HS-5 (cell line): ENCODE data around the gene PTPRF.

Source experiments
- DNase-seq: peaks from one replicate; pipeline ENCODE4 v3.0.0-alpha.2; 2012; ENCODE audit warnings: low read depth

The PTPRF gene

DNA sequence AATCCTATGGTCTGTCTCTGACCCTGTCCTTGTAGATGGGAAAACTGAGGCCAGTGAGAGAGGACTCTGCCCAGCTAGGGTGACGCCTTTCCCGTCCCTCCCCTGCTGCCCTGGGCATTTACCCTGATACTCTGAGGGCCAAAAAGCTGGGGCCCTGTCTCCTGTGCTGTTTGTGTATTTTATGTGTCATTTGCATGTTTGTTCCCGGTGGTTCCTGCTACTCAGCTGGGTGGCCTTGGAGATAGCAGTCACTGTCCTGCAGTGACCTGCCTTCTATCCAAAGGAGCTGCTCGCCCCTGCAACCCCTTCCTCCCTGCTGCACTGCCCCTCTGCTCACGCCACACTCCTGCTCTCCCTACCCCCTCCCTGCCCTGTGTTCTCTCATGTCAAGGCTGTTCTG lies 78.1 kb downstream of the PTPRF start:
- no peak for DNase-seq

DNA sequence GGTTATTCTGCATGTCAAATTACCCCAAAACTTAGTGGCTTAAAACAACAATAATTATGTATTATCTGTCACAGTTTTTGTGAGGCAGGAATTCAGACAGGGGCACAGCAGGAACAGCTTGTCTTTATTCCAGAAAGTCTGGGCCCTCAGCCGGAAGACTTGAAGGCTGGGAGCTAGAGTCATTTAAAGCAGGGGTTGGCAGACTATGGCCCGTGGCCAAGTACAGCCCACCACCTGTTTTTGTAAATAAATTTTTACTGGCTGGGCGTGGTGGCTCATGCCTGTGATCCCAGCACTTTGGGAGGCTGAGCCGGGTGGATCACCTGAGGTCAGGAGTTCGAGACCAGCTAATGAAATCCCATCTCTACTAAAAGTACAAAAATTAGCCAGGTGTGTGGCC lies 79.7 kb downstream of the PTPRF start:
- DNase-seq = no peak

DNA sequence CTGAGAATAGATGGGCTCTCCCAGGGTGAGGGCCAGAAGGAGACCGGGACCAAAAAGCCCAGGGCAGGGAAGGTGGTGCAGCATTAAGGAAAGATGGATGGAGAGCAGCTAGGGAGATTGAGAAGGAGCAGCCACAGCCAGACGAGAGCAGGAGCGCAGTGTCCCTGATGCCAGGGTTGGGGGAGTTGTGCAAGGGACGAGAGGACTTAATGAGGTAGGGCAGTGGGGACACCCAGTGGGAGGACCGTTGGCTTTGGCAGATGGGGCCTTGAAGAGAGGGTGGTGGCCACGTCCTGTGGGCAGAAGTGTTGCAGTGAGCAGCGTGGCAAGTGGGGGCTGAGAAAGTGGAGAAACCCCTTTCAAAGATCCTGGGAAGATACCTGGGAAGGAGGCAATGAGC lies 81.3 kb downstream of the PTPRF start:
- no peak for DNase-seq

DNA sequence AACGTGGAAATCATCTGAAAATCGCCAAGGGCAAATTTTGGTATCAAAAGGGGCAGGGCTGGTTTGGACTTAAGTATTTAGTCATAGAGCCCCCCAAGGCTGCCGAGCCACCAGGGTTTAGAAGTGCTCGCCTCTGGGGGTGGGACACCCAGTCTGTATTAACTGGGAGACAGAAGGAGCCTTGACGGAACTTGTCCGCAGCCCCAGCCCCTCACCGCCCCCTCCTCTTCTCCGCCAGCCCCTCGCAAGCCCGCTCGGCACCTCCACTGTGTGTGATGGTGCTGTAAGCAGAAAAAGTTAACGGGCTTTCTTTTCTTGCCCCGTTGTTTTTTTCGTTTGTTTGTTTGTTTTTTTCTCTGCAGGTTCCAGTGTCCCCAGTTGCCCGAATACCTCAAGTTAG lies 81.7 kb downstream of the PTPRF start:
- DNase-seq = no peak

DNA sequence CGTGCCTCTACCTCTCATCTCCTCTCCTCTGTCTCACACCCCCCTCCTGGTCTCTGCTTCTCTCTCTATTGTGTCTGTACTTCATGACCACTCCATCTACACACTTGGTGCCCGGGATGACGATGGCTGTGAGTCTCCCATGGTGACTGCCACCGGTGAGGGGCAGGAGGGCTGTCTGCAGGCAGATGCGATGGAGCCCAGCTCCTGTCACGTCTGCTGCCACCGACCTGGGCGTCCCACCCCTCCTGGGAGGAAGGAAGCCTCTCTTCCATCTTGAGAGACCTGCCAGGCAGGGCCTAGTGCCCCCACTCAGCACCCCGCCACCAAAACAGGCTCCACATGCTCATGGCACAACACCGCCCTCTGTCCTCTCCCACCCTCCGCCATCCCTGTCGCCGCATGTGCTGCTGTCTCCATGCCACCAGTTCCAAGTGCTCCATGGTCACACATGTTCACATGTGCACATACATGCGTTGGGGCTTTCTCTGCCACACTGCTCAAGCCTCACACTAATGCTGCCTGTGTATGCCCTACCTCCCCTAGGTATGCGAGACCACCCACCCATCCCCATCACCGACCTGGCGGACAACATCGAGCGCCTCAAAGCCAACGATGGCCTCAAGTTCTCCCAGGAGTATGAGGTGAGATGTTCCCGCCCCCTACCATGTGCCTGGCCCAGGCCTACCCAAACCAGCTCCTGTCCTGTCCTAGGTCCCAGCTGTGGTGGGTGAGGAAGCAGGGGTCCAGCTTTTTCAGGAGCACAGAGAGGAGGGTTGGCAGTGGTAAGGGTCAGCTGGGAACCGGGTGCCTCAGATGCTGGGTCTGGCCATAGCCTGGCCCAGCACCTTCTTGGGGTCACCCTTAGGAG lies 82.6 kb downstream of the PTPRF start:
- DNase-seq = no peak

DNA sequence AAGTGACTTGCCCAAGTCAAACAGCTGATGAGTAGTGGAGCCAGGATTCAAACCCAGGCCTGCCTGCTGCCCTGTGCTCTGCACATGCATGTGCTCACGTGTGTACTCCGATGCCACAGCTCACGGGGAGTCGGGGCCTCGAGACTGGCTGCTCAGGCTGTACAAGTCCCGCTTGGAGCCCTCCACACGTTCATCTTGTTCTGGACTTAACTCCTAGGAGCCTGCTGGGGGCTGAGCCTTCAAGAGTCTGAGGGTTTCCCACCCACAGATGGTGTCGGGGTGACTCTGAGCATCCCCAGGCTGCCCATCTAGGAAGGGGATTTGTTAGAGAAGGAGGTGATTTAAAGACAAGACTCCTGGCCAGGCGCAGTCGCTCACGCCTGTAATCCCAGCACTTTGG lies 83.5 kb downstream of the PTPRF start:
- DNase-seq = no peak

DNA sequence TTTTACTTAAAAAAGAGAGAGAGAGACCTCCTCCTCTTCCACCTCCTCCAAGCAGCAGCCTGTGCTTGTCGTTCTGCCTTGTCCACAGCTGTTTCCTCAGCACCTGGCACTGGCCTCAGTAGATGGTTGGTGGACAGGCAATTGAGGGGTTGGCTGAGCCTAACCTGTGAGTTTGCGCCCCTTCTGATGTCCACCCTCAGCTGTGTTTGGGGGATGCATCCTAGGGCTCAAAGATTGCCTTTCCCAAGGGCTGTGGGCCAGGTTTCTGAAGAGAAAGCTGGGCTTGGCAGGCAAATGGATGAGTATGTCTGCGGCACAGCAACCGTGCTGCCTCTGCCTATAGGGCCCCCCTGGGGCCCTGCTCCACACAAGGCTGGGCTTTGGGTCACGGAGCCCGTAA lies 84.2 kb downstream of the PTPRF start:
- no peak for DNase-seq

DNA sequence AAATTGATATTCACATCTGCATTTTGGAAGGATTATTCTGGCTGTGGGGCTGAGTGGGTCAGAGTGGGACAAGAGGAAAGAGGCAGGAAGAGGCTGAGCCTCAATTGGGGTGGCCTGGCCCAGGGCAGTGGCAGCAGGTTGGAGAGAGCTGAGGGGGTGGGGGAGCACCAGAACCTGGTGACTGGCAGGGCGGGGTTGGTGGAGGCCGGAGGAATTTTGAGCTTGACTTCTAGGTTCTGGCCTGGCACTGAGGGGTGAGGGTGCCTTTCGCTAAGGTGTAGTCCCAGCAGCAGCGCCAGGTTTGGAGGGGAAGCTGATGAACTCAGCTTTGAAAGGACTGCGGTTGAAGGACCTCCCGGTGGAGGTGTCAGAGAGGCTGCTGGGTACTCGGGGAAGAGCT lies 85.7 kb downstream of the PTPRF start:
- DNase-seq = no peak

DNA sequence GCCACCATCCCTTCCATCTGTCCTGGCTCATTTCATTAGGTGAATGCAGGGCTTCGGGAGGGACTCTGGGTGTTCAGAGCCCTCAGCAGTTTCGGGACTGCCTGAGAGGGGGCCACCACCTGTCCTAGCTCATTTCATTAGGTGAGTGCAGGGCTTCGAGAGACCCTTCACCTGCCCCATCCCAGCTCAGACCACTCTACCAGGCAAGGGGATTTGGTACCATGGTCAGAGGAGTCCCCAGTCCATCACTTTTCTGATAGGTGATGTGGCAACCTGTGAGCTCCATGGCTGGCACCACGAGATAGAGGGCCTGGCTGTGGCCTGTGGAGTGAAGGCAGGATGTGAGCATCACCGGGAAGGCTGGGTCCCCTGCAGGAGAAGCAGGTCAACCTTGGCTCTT lies 86.3 kb downstream of the PTPRF start:
- DNase-seq = no peak

DNA sequence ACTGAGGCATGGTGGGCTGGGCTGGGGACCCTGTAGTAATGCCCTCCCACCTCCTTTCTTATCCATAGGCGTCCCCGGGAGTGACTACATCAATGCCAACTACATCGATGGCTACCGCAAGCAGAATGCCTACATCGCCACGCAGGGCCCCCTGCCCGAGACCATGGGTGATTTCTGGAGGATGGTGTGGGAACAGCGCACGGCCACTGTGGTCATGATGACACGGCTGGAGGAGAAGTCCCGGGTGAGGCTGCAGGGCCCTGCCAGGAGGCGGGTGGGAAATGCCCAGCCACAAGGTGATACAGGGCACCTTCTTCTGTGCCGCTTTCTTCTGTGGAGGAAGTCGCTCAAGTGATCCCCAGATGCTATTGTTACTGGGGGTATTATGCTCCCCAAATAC lies 87.0 kb downstream of the PTPRF start:
- DNase-seq = no peak

DNA sequence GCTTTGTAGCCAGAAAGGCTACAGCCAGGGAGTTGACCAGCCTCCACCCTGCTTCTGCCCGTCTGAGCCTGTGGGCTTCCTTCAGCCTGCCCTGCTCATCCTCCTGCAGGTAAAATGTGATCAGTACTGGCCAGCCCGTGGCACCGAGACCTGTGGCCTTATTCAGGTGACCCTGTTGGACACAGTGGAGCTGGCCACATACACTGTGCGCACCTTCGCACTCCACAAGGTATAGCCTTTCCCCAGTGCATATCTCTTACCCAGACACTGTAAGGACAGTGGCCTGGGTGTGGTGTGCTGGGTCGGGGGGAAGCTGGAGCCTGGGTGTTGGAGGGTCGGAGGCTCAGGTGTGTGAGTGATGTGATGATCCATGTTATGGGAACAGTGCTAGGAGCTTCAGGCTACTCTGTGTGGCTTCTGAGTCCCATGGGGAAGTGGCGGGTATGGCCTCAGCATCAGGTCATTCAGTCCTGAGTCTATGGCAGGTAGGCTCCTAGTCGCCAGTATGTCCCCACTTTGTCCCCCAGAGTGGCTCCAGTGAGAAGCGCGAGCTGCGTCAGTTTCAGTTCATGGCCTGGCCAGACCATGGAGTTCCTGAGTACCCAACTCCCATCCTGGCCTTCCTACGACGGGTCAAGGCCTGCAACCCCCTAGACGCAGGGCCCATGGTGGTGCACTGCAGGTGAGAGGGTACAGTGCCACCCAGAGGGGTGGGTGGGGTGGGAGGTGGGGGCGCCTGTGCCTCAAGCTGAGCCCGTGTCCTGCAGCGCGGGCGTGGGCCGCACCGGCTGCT lies 88.0 kb downstream of the PTPRF start:
- DNase-seq = no peak

DNA sequence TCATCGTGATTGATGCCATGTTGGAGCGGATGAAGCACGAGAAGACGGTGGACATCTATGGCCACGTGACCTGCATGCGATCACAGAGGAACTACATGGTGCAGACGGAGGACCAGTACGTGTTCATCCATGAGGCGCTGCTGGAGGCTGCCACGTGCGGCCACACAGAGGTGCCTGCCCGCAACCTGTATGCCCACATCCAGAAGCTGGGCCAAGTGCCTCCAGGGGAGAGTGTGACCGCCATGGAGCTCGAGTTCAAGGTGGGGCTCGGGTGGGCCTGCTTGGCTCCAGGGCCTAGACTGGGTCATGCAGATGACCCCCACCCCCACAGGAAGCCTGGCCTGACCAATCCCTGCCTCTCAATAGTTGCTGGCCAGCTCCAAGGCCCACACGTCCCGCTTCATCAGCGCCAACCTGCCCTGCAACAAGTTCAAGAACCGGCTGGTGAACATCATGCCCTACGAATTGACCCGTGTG lies 88.7 kb downstream of the PTPRF start:
- DNase-seq = no peak

DNA sequence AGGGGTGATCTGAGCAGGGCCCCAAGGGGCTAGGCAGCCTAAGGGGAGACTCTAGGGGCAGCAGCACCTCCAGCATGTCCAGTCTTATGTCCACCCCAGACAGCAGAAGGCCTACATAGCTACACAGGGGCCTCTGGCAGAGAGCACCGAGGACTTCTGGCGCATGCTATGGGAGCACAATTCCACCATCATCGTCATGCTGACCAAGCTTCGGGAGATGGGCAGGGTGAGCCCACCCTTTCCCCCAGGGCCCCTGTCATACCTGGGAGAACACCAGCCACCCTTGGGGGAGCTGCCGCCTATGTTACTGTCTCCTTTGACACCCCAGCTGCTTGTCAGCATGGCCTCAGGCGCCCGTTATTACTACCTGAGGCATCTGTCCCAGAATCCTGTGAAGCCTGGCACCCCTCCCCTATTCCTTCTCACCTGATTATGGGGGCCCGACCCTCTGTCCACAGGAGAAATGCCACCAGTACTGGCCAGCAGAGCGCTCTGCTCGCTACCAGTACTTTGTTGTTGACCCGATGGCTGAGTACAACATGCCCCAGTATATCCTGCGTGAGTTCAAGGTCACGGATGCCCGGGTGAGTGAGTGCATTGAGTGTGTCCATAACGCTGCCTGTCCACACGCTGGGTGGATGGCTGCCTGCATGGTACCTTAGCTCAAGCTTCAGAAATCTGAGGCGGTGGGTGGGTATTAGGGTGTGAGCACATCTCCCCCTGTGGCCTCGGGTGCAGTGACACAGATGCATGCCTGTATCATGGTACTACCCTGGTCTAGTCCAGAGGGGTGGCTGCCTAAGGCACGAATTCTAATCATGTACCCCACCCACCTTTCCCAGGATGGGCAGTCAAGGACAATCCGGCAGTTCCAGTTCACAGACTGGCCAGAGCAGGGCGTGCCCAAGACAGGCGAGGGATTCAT lies 89.6 kb downstream of the PTPRF start:
- no peak for DNase-seq

DNA sequence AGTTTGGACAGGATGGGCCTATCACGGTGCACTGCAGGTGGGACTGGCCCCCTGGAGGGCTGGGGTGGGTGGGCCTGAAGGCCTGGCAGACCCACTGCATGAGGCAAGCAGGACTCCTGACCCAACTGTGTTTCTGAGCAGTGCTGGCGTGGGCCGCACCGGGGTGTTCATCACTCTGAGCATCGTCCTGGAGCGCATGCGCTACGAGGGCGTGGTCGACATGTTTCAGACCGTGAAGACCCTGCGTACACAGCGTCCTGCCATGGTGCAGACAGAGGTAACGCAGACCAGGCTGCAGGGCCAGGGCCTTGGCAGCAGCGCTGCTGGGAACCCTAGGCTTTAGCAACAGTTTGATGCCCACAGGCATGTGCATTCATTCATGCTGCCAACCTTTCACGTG lies 90.3 kb downstream of the PTPRF start:
- no peak for DNase-seq

DNA sequence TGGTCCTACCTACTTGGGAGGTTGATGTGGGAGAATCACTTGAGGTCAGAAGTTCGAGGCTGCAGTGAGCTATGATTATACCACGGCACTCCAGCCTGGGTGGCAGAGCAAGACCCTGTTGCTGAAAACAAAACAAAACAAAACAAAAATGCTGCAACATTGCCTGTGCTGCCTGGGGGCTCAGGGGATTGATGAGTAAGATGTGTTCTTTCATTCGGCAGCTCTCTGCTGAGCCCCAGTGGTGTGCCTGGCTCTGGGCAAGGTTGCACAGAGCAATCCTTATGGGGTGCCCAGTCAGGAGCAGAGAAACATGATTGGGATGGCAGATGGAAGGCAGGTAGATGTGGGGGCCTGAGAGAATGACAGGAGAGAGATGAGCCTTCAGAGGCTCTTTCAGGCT lies 90.7 kb downstream of the PTPRF start:
- no peak for DNase-seq

DNA sequence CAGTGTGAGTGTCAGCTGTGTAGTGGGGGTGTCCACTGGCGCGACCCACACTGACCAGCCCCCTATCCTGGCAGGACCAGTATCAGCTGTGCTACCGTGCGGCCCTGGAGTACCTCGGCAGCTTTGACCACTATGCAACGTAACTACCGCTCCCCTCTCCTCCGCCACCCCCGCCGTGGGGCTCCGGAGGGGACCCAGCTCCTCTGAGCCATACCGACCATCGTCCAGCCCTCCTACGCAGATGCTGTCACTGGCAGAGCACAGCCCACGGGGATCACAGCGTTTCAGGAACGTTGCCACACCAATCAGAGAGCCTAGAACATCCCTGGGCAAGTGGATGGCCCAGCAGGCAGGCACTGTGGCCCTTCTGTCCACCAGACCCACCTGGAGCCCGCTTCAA lies 91.2 kb downstream of the PTPRF start:
- no peak for DNase-seq

DNA sequence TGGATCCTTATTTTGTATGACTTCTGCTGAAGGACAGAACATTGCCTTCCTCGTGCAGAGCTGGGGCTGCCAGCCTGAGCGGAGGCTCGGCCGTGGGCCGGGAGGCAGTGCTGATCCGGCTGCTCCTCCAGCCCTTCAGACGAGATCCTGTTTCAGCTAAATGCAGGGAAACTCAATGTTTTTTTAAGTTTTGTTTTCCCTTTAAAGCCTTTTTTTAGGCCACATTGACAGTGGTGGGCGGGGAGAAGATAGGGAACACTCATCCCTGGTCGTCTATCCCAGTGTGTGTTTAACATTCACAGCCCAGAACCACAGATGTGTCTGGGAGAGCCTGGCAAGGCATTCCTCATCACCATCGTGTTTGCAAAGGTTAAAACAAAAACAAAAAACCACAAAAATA lies 91.8 kb downstream of the PTPRF start:
- DNase-seq = no peak

DNA sequence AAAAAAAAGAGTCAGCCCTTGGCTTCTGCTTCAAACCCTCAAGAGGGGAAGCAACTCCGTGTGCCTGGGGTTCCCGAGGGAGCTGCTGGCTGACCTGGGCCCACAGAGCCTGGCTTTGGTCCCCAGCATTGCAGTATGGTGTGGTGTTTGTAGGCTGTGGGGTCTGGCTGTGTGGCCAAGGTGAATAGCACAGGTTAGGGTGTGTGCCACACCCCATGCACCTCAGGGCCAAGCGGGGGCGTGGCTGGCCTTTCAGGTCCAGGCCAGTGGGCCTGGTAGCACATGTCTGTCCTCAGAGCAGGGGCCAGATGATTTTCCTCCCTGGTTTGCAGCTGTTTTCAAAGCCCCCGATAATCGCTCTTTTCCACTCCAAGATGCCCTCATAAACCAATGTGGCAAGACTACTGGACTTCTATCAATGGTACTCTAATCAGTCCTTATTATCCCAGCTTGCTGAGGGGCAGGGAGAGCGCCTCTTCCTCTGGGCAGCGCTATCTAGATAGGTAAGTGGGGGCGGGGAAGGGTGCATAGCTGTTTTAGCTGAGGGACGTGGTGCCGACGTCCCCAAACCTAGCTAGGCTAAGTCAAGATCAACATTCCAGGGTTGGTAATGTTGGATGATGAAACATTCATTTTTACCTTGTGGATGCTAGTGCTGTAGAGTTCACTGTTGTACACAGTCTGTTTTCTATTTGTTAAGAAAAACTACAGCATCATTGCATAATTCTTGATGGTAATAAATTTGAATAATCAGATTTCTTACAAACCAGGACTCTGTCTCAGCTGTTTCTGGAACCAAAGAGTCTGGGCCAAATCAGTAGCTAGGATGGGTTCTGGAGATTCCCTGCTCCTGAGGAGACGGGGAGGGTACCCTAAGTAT lies 92.5 kb downstream of the PTPRF start:
- no peak for DNase-seq

DNA sequence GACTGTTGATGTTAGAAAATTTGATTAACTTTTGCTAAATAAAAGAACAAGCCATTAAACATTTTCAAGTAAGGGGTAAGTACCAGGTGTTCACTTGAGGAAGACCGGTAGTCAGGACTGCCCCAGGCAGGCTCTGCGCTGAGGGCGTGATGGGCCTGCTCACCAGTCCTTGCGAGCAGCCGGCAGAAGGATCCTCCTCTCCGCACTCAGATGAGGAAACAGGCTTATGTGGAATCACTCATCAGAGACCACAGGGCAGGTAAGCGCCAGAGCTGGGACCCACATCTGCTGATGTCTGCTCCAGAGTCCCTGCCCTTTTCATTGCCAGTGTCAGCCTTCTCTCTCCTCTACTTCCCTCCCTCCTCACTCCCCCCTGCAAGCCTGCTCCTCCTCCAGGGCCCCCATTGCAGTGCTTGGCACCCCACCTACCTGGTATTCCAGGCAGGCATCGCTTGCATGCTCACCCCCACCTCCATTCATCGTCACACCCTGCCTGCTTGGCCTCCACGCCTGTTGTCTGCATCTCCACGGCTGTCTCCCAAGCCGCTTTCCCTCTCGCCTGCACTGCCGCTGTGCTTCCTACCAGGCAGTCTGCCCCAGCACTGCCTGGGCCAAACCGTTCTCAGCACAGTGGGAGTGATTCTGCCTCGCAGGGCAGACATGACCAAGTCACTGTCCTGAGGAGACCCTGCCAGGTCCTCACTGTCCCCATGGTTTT lies 94.5 kb downstream of the PTPRF start:
- no peak for DNase-seq

DNA sequence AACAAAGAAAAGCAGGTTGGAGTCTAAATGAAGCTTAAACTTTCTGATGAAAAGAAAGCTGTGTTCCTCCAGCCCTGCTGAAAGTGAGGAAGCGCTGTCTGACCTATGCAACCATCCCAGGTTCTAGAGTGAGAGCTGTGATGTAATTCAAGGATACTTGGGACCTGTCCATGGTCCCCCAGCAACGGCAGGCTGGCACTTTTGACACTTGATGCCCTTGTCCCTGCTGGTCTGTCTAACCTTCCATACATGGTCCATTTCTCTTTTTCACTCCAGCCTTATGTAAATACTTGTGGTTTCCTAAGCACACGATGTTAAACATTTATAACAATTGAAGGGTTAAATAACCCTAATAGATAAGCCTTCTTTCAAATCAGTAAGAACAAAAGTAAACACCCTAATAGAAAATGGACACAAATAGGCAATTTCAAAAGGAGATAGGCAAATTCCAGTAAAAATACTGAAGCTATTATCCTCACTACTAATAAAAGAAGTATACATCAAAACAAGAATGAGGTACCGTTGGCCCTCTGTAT lies 101.5 kb downstream of the PTPRF start:
- DNase-seq = no peak
